NCI-H187 treated with DMSO at 0.1 percent for 48 hours (cell line): ENCODE measurements around the gene RDH13.
"Not testable (repeated sequence)": the region's sequence is repeated elsewhere in the genome, so short reads cannot be mapped to it uniquely, and the experiment has no call there.

ENCODE experiments used
- DNase-seq: peaks from one replicate; lab custom pipeline; 2025; lab: John Stamatoyannopoulos, UW

RDH13 gene

DNA sequence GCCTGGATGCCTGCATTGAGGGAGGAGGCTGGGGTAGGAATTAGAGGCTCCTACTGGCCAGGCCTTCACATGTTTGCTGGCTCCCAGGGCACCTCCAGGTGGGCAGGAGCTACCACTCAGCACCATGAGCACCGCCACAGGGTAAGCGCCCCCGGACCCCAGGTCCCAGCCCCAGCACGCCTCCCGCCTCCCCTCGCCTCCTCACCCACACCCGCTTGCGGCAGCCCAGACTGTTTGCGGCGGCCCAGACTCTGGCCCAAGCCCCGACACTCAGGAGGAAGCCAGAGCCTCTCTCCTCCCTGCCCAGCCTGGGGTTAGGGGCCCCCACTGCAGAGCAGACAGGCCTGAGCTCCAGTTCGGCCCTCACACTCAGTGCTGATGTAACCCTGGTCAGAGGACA lies 13.4 kb upstream of the RDH13 start:
- DNase-seq, result no peak

DNA sequence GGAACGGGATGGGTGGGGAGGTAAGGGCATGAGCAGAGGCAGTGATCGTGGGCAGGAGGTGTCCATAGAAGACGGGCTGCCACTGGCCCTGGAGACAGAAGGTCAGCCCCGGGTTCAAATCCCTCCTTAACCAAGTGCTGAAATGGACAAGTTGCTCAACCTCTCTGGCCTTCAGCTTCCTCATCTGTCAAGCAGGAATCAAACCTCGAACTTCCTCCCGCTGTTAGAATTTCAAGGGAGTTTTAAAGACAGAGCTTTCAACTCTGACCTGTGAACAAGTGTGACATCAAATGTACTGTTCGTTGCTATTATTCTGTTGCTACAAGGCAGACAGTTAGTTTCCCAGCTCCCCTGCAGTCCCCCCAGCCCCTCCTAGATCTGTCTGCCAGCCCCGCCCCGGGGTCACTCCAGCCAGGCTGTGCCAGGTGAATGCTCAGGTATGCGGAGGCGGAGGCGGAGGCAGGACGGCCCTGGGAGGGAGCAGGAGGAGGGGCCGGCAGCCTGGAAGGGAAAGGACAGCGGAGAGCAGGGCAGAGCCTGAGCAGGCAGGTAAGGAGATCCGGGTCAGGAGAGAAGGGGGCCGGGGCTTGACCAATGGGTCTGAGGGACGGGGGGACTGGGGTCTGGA lies 12.5 kb upstream of the RDH13 start, which contains the start of gene EPS8L1:
Gene EPS8L1 (plus strand): TSS at position 499 of the 628 bp plus-strand sequence. CDS start 576 bp downstream, outside the sequence.
- DNase-seq, result no peak

DNA sequence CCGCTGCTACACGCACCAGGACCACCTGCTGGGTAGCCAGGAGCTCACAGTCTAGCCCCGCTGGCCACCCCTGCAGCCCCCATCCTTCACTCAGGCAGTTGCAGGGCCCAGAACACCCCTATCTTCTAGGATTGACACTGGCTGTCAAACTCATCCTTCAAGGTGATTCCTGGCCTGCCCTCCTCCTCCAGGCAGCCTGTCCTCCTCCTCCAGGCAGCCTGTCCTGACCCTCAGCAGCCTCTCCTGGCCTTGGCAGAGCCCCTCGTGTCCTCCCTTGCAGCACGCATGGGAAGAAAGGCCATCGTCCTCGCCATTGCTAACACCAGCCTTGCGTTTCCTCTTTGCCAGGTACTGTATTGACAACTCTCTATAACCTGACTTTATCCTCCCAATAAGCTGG lies 9.0 kb upstream of the RDH13 start:
- DNase-seq, result no peak

DNA sequence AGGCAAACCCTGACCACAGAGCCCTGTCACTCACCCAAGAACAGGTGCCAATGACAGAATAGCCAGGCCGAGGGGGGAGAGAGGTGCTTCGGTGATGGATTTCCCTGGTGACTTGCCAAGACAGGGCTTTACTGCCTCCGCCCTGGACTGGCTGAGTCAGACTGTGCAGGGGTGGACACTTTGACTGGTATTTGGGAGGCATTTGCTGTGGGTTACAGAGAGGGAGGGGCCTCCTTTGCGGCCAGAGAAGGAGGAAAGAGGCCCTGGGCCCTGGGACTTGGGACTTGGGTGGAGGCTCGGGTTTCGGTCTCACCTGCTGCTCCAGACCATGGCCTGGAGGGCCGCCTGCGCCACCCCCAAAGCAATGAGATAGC lies 8.2 kb upstream of the RDH13 start:
- no peak for DNase-seq

DNA sequence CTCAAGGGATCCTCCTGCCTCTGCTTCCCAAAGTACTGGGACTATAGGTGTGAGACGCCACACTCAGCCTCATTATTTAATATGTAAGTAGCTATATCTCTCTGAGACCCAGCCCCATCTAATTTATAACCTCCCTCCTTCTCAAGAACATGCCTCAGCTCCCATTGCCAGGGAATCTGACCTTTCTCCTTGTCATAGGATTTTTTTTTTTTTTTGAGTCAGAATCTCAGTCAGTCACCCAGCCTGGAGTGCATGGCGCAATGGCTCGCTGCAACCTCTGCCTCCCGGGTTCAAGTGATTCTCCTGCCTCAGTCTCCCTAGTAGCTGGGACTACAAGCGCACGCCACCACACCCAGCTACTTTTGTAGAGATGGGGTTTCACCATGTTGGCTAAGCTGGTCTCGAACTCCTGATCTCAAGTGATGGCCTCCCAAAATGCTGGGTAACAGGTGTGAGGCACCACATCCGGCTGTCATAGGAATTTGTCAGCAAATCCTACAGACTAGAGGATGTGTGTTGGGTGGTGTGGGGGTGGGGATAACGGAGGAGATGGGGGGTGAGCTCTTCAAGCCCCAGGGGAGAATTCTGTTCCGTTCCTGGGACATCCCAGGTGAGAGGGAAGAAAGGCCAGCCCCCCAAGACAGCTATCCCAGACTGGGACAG lies 7.6 kb upstream of the RDH13 start:
- no peak for DNase-seq

DNA sequence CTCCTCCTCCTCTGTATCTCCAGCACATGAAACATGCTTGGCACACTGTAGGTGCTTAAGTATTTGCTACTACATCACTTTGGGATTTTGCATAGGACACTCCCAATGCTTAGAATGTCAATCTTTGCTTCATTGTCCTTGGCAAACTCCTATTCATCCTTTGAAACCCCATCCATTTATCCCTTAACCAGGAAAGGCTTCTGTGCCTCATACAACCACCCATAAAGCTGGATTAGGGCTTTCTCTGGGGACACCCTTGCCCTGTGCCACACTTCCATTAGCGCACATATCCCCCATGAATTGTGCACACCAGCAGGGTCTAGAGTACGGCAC lies 6.9 kb upstream of the RDH13 start:
- DNase-seq, result no peak

DNA sequence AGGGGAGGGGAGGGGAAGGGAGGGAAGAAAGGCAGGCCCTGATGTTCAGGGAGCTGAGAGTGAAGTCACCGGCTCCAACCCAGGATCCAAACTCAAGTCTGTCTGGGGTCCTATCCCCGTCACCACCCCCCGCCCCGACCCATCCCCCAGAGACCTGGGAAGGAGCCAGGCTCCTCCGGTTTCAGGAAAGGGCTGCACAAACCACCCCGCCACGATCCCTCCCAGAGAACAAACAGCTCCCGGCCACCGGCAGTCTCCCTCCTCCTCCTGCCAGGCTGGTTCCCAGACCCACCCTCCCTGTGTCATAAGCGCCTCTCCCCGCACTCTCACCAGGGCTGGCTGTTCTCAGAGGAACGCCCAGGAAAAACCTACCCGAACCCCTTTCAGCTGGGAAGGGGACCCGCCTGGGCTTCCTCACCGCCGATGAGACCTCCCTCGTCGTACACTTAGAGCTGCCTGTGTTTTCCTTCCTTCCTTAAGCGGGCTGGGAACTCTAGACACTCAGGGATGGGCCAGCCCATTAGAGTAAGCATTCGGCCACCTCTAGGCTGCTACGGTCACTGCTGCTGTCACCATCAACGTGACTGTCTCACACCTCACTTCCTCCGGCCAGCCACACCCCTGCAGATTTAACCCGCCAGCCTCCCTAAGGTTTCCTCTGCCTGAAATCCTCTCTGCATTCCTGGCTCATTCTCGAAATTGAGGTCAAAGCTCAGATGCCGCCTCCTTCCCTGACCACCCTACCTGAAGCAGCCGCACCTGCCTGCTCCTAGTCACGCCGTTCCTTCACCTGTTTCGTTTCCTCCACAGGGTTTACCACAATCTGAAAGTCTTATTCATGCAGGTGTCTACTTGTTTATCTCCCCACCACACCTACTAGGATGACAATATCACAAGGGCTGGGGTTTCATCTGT lies 6.3 kb upstream of the RDH13 start:
- no peak for DNase-seq

DNA sequence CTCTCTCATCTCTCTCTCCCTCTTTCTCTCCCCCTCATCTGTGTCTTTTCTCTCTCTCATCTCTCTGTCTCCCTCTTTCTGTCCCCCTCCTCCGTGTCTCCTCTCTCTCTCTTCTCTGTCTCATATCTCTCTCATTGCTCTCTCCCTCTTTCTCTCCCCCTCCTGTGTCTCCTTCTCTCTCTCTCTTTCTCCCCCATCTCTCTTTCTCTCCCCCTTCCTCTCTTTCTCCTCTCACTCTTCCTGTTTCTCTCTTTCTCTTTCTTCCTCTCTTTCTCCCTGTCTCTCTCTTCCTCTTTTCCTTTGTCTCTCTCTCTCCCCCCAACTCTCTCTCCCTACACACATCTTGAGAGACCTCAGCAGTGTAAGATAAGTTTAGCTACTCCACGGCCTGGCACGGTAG lies 4.9 kb upstream of the RDH13 start:
- DNase-seq, result no peak

DNA sequence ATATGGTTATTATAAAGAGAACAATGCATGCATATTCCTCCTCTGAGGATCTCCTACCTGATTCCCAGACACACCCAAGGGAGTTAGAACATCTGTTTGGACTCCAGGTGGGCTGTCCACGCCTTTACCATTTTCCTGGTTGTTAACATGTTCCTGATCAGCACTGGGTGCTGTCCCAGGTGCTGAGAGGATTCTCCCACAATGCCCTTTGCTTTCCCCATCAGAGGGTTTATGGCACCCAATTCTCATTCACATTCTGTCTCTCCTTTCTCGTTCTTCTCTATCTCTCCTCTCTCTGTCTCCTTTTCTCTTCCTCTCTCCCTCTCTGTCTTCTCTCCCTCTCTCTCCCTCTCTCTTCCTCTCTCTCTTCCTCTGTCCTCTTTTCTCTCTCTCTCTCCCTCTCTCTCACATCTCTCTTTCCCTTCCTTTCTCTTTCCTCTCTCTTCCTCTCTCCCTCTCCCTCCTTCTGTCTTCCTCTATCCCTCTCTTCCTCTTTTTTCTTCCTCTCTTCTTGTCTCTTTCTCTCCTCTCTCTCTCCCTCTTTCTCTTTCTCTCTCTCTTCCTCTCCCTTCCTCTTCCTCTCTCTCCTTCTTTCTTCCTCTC lies 3.3 kb upstream of the RDH13 start:
- no peak for DNase-seq

DNA sequence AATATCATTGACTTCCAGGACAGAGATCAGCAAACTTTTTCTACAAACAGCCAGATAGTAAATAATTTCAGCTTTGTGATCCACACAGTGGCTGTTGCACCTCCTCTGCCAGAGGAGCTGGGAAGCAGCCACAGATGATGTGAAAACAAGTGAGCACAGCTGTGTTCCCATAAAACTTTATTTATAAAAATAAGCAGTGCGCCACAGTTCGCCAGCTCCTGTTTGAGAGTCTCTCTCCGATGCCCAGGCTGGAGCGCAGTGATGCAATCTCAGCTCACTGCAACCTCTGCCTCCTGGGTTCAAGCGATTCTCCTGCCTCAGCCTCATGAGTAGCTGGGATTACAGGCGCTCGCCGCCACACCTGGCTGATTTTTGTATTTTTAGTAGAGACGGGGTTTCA lies 2.6 kb upstream of the RDH13 start:
- DNase-seq, result not testable (repeated sequence)

DNA sequence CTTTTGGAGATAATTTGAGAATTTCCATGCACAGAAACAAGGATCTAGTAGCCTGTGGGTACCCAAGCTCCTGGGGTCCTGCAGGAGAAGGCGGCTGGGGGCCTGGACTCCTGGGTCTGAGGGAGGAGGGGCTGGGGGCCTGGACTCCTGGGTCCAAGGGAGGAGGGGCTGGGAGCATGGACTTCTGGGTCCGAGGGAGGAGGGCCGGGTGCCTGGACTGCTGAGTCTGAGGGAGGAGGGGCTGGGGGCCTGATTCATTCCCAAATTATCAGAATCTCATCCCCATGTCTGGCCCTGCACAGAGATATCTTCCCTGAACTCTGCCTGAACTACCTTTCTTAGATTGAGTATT lies 520 bp upstream of the RDH13 start:
- no peak for DNase-seq

DNA sequence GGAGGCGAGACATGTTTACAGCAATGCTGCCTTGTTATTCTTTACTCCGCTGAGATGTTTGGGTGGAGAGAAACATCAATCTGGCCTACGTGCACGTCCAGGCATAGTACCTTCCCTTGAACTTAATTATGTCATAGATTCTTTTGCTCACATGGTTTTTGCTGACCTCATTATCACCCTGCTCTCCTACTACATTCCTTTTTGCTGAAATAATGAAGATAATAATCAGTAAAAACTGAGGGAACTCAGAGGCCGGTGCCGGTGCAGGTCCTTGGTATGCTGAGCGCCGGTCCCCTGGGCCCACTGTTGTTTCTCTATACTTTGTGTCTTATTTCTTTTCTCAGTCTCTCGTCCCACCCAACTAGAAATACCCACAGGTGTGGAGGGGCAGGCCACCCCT lies 2.7 kb downstream of the RDH13 start:
- not testable (repeated sequence) for DNase-seq

DNA sequence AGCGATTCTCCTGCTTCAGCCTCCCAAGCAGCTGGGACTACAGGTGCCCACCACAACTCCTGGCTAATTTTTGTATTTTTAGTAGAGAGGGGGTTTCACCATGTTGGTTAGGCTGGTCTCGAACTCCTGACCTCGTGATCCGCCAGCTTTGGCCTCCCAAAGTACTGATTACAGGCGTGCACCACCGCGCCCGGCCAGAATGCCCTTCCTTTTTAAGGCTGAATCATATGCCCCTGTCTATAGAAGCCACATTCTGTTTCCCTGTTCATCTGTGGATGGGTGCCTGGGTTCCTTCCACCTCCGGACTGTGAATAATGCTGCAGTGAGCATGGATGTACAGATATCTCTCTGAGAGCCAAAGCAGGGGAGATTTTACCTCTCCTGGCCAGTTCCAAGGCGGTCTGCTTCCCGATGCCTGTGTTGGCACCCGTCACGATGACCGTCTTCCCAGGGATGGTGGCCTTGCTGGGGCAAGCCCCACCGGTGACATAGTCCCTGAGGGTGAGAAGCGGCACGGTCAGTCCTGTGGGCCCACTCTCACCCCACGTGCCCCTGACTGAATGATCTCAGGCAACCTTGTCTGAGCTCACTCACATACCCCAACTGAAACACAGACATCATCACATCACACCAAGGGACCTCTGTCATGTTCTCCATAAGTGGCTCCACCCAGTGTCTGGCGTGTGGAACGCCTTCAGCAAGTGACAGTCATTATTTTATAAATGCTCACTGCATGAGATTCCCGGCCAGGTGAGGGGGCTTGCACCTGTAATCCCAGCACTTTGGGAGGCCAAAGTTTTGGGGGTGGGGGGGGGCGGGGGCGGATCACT lies 4.0 kb downstream of the RDH13 start:
- no peak for DNase-seq

DNA sequence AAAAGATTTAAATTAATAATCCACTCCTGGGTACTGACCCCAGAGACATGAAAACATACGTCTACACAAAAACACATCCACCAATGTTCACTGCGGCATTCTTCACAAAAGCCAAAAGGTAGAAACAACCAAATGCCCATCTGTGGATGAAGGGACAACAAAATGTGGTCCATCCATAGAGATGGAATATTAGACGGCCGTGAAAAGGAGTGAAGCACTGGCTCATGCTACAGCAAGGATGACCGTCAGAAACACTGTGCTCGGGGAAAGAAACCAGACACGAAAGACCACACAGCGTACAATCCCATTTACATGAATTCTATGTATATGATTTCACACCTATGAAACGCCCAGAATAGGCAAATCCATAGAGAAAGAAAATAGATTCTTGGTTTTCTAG lies 6.1 kb downstream of the RDH13 start:
- no peak for DNase-seq

DNA sequence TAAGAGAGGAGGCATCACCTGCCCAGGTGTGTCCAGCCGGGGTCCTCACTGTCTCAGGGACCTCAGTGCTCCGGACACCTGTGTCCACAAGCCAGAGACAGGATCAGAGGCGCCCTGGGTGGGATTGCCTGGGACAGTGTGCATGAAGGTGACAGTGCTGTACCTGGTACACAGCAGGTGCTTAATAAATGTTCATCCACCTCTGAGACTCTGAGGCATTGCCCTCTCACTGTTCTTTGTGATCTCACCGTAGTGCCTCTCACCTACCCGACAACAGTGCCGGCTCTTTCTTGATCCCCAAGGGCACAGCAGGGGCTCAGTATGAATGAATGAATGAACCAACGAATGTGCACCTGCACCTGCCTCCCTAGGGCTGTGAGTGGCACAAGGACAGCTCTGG lies 9.2 kb downstream of the RDH13 start:
- no peak for DNase-seq

DNA sequence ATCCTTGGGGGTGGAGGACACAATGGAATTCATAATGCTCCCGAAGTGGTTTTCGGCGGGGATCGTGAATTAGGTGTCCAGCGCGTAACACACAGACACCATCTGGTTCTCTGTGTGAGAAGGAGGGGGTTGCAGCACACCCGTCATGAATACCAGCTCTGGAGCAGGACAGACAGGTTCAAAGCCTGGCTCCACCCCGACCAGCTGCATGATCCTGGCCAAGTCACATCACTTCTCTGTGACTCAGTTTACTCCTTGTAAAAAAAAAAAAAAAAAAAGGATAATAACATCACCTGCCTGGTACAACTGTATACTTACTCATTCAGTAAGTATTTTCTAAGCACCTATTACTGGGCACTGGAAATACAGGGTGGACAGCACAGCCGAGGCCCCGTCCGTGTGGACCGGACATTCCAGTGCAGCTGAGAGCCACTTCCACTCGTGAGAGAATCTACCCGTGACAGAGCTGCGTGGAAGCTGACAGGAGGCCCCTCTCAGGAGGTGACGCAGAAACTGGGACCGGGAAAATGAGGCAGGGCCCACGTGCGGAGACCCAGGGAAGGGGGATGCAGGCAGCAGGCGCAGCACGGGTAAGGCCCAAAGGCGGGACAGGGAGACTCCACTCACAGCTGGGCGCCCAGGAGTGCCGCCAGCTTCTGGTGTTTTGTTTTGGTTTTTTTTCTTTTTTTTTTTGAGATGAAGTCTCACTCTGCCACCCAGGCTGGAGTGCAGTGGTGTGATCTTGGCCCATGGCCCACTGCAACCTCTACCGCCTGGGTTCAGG lies 12.0 kb downstream of the RDH13 start:
- no peak for DNase-seq

DNA sequence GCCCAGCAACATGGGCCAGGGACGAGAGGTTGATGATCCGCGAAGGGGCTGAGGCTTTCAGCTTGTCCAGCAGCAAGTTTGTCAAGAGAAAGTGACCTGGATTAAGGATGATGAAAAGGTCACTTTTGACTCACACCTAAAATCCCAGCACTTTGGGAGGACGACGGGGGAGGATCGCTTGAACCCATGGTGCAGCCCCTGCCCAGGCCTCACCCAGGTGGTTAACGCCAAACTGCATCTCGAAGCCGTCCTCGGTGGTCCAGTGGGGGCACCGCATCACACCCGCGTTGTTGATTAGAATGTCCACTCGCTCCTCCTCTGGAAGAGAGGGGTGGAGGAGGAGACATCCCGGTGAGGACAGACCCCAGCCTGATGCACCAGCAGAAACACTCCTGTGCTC lies 14.5 kb downstream of the RDH13 start:
- no peak for DNase-seq

DNA sequence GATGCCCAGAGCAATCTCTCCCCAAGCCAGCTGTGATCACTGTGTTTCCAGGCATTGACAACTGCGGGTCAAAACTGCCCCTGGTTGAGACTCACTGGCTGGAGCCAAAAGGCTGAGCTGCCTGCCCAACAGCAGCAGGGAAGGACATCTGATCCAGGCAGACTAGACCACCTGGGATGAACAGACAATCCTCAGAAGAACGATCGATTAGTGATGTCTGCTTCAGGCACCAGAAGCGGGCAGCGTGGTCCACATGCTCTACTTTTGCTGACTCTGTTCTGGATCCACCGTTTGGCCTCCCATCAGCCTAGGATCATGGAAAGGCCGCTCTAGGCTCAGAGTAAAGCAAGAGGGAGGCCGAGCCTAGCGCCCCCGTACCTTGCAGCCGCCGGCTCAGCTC lies 15.0 kb downstream of the RDH13 start:
- DNase-seq, result no peak

DNA sequence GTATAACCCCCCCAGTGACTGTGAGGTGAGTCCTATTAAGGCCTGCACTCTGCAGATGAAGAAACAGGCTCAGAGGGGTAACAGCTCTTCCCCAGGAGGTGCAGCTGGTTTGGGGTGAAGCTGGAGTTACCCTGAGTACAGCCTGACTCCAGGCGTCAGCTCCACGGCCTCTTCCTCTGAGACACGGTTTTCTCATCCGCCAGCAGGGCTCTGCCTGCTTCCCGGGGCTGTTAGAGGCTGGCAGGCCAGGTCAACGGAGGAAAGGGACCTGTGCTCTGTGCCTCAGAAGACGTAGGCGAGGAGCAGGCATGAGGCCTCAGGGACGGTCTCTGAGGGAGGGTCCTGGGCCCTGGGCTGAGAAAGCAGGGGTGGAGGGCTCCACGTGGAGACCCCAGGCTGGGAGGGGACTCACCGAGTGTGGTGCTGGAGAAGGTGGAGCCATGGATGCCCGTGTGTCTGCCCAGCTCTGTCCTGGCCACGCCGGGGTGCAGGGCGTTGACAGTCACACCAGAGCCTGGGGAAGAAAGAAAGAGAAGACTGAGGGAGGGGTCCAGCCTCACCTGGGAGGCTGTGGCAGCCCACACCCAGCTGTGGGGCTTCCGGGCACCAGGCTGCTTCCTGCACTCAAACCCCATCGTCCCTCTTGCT lies 15.8 kb downstream of the RDH13 start:
- no peak for DNase-seq
